HEK293T (cell line): Measurements from ENCODE around the gene EBF3.

Experiments
- CTCF ChIA-PET: fragments of 350-600 bp; formaldehyde crosslinking; extraction: SDS; loops from one replicate; lab custom pipeline; 2021; ENCODE audit warnings: antibody characterized with exemption, inconsistent platforms; lab: Yijun Ruan, JAX
- POLR2A ChIA-PET: fragments of 350-600 bp; formaldehyde crosslinking; extraction: SDS; loops from one replicate; lab custom pipeline; 2020; ENCODE audit warnings: antibody characterized with exemption, inconsistent platforms; lab: Yijun Ruan, JAX
- DNase-seq: peaks from one replicate; pipeline ENCODE4 v3.0.0; 2012; ENCODE audit warnings: mixed read lengths; ENCODE audit errors: extremely low spot score
- ARNT ChIP-seq: fragments of 450-650 bp; IDR thresholded peaks from 2 replicates; pipeline ENCODE4 v1.6.1; 2017; ENCODE audit warnings: mild to moderate bottlenecking
- BHLHE40 ChIP-seq: fragments of 450-650 bp; IDR thresholded peaks from 2 replicates; pipeline ENCODE4 v1.6.1; 2016; ENCODE audit warnings: mild to moderate bottlenecking, moderate library complexity, borderline replicate concordance
- CTBP1 ChIP-seq: fragments of 450-650 bp; IDR thresholded peaks from 2 replicates; pipeline ENCODE4 v1.6.1; 2016; ENCODE audit warnings: borderline replicate concordance
- ELF4 ChIP-seq: fragments of 450-650 bp; IDR thresholded peaks from 2 replicates; pipeline ENCODE4 v1.6.1; 2017; ENCODE audit warnings: antibody characterized with exemption
- FOXA1 ChIP-seq: fragments of 450-650 bp; IDR thresholded peaks from 2 replicates; pipeline ENCODE4 v1.6.1; 2016; ENCODE audit warnings: mild to moderate bottlenecking
- FOXK2 ChIP-seq: fragments of 450-650 bp; IDR thresholded peaks from 2 replicates; pipeline ENCODE4 v1.6.1; 2016; ENCODE audit warnings: mild to moderate bottlenecking
- FOXM1 ChIP-seq: fragments of 450-650 bp; IDR thresholded peaks from 2 replicates; pipeline ENCODE4 v1.6.1; 2017; ENCODE audit warnings: mild to moderate bottlenecking, borderline replicate concordance
- HDGF ChIP-seq: fragments of 450-650 bp; IDR thresholded peaks from 2 replicates; pipeline ENCODE4 v1.6.1; 2017; ENCODE audit warnings: antibody characterized with exemption, borderline replicate concordance
- L3MBTL2 ChIP-seq: fragments of 450-650 bp; conservative IDR thresholded peaks from 2 replicates; pipeline ENCODE4 v1.6.1; 2016; ENCODE audit warnings: mild to moderate bottlenecking
- LEF1 ChIP-seq: fragments of 450-650 bp; IDR thresholded peaks from 2 replicates; pipeline ENCODE4 v1.6.1; 2017; ENCODE audit warnings: mild to moderate bottlenecking, borderline replicate concordance
- NFRKB ChIP-seq: fragments of 450-650 bp; IDR thresholded peaks from 2 replicates; pipeline ENCODE4 v1.6.1; 2016; ENCODE audit warnings: mild to moderate bottlenecking, moderate library complexity
- SP1 ChIP-seq: fragments of 450-650 bp; IDR thresholded peaks from 2 replicates; pipeline ENCODE4 v1.6.1; 2017
- SUZ12 ChIP-seq: fragments of 450-650 bp; IDR thresholded peaks from 2 replicates; pipeline ENCODE4 v1.6.1; 2016; ENCODE audit warnings: mild to moderate bottlenecking
- TARDBP ChIP-seq: fragments of 450-650 bp; IDR thresholded peaks from 2 replicates; pipeline ENCODE4 v1.6.1; 2016
- ZNF384 ChIP-seq: fragments of 450-650 bp; IDR thresholded peaks from 2 replicates; pipeline ENCODE4 v1.6.1; 2016
- TF ChIP-seq, protein P1 (sequence below): fragments of 450-650 bp; IDR thresholded peaks from 2 replicates; pipeline ENCODE4 v1.6.1; 2016

Gene EBF3

GRCh38 chr10:129792864-129793263, 171.2 kb downstream of the EBF3 start:
- TF ChIP-seq FOXM1 = no peak
- no peak for TF ChIP-seq LEF1
- TF ChIP-seq FOXA1 = no peak
- TF ChIP-seq ZNF384 = no peak
- TF ChIP-seq HDGF = no peak
- TF ChIP-seq L3MBTL2 = no peak
- TF ChIP-seq ELF4 = no peak
- TF ChIP-seq, protein P1, sequence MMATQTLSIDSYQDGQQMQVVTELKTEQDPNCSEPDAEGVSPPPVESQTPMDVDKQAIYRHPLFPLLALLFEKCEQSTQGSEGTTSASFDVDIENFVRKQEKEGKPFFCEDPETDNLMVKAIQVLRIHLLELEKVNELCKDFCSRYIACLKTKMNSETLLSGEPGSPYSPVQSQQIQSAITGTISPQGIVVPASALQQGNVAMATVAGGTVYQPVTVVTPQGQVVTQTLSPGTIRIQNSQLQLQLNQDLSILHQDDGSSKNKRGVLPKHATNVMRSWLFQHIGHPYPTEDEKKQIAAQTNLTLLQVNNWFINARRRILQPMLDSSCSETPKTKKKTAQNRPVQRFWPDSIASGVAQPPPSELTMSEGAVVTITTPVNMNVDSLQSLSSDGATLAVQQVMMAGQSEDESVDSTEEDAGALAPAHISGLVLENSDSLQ = no peak
- no peak for TF ChIP-seq CTBP1
- no peak for TF ChIP-seq TARDBP
- TF ChIP-seq NFRKB = no peak
- TF ChIP-seq FOXK2 = no peak
- no peak for TF ChIP-seq BHLHE40
- TF ChIP-seq SUZ12 = no peak
- no peak for TF ChIP-seq SP1
- no peak for TF ChIP-seq ARNT
- CTCF ChIA-PET = no interaction called here
- POLR2A ChIA-PET = no interaction called here
- DNase-seq = no peak

DNA sequence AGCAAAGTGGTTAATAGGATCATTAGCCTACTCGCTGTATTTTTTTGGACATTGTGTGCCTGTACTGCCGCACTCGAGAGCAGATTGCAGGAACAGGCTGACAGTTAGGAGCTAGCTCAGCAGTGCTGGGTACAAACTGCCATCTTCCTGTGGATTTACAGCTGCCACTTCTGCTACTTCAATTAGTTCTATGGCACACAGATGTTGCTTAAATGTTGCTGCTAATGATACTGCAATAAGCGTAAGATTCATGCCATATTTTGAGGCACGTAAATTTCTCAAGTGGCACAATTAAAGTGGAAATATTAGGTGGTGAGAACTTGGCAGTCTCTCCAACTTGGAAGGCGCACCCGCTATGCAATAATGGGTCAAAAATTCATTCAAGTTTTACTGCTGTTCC, 171.9 kb downstream of the EBF3 start:
- TF ChIP-seq, protein P1 = no peak
- TF ChIP-seq L3MBTL2 (no peak), ARNT (no peak), FOXM1 (no peak), FOXA1 (no peak), SUZ12 (no peak), LEF1 (no peak)
- DNase-seq = no peak
- POLR2A ChIA-PET = no interaction called here
- CTCF ChIA-PET = no interaction called here

- TF ChIP-seq FOXA1 = no peak
- TF ChIP-seq FOXK2 = no peak
- TF ChIP-seq, protein P1 = no peak
- TF ChIP-seq TARDBP = no peak
- no peak for TF ChIP-seq ARNT
- no peak for TF ChIP-seq CTBP1
- no peak for TF ChIP-seq NFRKB
- no peak for TF ChIP-seq BHLHE40
- no peak for TF ChIP-seq L3MBTL2
- no peak for TF ChIP-seq ELF4
- no peak for TF ChIP-seq LEF1
- TF ChIP-seq SP1 = no peak
- no peak for TF ChIP-seq HDGF
- no peak for TF ChIP-seq FOXM1
- no peak for TF ChIP-seq SUZ12
- TF ChIP-seq ZNF384 = no peak
- no peak for DNase-seq
- ChIA-PET CTCF (no interaction called here), POLR2A (no interaction called here)
Observed at GRCh38 chr10:129790715-129791446, 173.2 kb downstream of the EBF3 start.

- CTCF ChIA-PET = no interaction called here
- TF ChIP-seq FOXM1 (no peak), FOXK2 (no peak), FOXA1 (no peak), CTBP1 (no peak)
- POLR2A ChIA-PET = no interaction called here
- no peak for DNase-seq
Observed at GRCh38 chr10:129788215-129788614, 175.9 kb downstream of the EBF3 start.

DNA sequence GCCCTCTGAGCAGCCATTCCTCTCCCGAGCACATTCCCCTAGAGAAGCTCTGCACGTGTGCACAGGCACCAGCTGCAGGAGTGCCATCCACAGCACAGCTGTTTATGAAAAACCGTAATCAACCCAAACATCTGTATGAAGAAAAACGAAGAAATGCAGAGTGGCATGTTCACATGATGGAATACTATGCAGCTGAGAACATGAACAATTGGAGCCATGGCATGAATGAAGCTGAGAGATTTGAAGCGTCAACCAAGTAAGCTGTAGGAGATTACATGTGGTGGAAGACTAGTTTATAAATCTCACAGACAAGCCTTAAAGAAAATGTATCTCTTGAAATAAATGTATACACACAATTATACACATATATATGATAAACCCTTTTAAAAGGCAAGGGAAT, 176.5 kb downstream of the EBF3 start:
- no peak for DNase-seq
- CTCF ChIA-PET = no interaction called here
- no peak for TF ChIP-seq BHLHE40
- TF ChIP-seq TARDBP = no peak
- no peak for TF ChIP-seq NFRKB
- no peak for TF ChIP-seq ARNT
- TF ChIP-seq, protein P1 = no peak
- TF ChIP-seq ZNF384 = no peak
- TF ChIP-seq SUZ12 = no peak
- TF ChIP-seq FOXK2 = no peak
- POLR2A ChIA-PET = no interaction called here

DNA sequence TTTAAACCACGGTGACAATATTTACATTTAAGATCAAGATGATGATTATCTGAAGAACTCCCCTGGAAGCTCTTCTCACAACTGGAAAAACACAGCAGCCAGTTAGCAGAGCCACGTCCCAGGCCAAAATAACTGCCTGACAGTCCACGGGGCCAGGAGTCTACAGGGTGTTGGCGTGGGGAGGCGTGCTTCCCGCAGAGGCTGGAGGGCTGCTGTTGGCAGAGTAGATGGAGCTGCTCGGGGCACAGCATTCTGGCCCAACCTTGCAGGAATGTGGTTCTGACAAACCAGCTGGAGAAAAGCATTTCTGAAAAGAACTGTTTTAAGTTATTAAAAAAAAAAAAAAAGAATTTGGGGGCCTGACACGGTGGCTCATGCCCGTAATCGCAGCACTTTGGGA, 177.9 kb downstream of the EBF3 start:
- ChIA-PET POLR2A (no interaction called here), CTCF (no interaction called here)
- no peak for DNase-seq
- TF ChIP-seq TARDBP (no peak), BHLHE40 (no peak)
- TF ChIP-seq, protein P1 = no peak
